GM12874 (cell line): ENCODE data around the gene UVRAG.

Experiments used
- TF ChIP-seq, protein P1 (sequence below): IDR thresholded peaks from 2 replicates; pipeline ENCODE4 v1.5.1; 2011; ENCODE audit warnings: low read depth, mild to moderate bottlenecking, control low read depth, low read length, moderate library complexity; ENCODE audit not compliant: insufficient read depth

UVRAG gene

DNA sequence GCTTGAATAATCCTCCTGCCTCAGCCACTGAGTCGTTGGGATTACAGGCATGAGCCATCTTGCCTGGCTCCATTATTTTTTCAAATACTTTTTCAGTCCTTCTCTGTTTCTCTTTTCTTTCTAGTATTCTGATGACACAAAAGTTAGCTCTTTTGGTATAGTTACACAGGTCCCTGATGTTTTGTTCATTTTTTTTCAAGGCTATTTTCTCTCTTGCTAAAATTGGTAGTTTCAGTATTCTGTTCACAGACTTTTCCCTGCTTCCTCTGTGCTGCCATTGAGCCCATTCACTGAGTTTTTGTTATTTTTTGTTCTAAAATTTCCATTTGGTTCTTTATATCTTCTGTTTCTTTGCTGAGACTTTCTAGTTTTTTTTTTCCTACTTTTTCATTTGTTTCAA lies 166.5 kb downstream of the UVRAG start:
- TF ChIP-seq, protein P1, sequence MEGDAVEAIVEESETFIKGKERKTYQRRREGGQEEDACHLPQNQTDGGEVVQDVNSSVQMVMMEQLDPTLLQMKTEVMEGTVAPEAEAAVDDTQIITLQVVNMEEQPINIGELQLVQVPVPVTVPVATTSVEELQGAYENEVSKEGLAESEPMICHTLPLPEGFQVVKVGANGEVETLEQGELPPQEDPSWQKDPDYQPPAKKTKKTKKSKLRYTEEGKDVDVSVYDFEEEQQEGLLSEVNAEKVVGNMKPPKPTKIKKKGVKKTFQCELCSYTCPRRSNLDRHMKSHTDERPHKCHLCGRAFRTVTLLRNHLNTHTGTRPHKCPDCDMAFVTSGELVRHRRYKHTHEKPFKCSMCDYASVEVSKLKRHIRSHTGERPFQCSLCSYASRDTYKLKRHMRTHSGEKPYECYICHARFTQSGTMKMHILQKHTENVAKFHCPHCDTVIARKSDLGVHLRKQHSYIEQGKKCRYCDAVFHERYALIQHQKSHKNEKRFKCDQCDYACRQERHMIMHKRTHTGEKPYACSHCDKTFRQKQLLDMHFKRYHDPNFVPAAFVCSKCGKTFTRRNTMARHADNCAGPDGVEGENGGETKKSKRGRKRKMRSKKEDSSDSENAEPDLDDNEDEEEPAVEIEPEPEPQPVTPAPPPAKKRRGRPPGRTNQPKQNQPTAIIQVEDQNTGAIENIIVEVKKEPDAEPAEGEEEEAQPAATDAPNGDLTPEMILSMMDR: no peak

DNA sequence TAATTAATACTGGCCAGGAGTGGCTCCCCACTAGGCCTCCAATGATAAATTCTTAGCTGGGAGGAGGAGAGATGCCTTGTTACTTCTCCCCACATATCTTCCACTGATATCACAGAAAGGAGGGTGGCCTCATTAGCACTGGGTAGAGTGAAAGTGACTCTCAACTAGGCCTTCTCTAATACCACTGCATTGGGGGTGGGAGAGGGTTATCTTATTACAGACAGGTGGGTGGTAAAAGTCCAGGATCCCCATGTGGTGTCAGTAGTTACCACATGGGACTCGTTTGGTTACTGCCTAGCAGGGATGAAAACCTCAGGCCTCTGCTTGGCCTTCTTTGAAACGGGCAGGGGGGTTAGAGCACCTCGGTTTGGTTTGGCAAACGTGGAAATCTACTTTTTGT lies 167.3 kb downstream of the UVRAG start:
- TF ChIP-seq, protein P1: no peak

DNA sequence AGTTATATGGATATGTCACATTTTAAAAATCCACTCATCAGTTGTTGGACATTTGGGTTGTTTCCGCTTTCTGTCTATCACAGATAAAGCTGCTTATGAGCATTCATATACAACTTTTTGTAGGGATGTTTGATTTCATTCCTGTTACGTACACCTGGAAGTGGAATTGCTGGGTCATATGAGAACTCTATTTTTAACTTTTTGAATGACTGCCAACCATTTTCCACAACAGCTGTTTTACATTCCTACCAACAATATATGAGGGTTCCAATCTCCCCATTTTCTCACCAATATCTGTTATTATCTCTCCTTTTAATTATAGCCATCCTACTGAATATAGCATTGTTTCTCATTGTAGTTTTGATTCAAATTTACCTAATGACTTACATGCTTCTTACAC lies 172.0 kb downstream of the UVRAG start:
- TF ChIP-seq, protein P1: no peak

DNA sequence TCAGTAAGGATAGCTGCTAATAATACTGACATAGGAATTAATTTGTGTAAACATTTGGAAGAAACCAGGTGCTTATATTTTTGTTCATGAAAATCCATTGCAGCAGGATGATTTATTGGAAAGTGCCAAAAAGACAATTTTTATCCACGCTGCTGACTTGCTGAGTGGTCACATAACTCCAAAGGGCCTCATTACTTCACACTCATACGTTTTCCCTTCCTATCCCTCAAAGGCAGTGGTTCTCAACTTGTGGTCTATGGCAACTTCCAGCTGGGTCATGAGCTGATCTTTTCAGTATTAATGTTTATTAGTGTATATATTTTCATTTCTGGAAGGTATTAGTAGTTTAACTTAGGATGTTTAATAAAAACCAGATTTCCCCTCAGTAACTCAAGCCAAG lies 178.1 kb downstream of the UVRAG start:
- TF ChIP-seq, protein P1: no peak

DNA sequence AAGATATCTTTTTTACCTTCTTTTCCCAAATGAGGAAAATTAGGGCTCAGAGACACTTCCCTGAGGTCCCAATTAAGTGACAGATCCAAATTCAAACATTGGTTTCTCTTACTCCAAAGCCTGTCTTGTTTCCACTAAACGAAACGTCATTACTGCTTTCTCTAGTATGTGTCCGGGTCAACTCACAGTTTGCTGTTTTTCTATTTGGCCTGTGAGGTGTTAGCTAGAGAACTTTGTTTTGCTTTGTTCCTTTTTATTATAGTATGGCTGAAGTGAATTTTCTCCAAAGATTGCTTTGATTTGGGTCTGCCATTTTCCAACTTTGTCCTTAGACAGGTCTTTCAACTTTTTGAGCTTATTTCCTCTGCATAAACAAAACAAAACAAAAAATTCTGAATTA lies 179.6 kb downstream of the UVRAG start:
- TF ChIP-seq, protein P1: no peak

DNA sequence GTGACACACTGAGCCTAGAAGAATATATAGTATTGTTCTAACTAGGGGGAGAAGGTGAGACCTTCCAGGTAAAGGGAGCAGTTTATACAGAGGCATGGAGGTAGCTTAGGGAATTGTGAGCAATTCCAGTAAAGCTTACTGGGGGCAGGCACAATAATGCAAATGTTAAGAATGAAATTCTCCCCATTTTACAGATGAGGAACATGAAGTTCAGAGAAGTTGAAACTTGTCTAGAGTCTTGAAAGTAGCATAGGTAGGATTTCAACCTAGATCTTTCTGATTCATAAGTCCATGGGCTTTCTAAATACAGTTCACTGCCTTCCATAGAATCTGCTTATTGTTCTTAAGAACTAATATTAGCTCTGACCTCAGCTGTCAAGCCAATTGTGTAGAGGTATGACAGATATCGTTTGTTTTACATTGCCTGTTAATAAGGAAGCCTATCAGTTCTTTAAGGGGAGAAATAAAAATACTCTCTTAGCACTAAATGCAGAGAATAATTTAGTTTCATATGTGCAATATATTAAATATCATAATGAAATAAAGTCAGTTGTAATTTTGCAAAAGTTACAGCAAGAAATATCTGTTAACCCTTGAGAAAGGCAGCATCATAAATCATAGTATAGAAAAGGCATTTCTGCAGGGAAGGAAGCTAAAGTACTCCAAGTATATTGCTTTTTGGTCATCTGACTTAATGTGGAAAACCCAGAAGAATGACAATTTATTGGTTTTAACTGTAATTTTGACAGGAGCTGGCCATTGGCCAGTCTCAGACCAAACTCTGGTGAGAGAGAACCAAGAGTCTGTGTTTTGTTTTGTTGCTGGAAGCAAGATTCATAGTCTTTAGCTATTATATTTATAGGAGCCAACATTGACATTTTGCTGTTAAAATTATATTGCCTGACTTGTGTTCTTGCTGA lies 181.8 kb downstream of the UVRAG start:
- TF ChIP-seq, protein P1: no peak

DNA sequence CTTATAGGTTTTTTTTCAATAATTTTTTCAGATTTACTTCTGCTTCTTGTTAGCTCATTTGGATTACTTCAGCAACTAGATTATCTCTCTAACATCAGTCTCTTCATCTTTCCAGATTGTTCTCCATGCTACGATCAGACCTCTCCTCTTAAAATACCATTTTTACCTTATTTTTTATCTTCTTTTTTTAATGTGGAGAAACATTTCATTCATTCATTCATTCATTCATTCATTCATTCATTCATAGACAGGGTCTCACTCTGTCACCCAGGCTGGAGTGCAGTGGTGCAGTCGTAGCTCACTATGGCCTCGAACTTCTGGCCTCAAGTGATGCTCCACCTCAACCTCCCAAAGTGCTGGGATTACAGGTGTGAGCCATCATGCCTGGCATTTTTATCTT lies 189.4 kb downstream of the UVRAG start:
- TF ChIP-seq, protein P1: no peak
